ENCODE data around the gene SLC38A10.

SLC38A10 gene

DNA sequence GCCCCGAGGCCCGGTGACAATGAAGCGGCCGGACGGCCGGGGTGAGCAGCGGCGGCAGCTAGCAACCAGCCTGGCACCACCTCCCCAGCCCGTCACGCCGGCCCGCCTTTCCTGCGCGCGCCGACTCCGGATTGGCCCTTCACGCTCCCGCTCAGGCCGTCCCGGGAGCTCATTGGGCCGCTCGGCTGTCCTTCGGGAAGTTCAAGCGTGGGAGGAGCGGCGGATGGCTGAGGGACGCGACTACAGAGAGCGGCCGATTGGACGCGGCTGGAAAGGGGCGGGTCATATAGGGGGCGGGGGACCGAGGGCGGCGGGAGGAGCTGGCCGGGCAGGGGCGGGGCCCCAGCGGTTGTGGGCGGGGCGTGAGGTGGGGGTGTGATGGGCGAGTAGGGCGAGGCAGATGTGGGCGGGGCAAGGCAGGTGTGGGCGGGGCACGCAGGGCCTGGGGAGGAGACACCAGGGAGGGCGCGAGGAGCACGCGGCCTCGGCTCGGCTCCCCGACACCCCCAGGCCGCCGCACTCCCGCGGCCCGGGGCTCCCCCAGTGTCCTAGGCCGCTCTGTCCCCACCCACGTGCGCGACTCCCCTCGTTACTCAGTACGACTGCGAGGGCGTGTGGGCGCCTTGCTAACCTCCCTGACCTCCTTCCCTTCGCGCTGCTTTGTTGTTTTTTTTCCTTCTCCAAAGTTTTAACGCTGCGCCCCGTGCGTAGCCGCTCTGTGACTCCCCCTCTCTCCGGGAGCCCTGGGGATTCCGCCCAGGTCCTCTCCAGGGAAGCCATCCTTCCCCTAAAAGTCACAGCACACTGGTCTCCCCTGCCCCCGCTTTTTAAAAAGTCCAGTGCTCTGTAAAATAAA is 72.0 kb downstream of the SLC38A10 start, which contains the start of gene CEP131:
Gene CEP131, minus strand, starts transcription at position 60 of the 856 bp plus-strand sequence. CDS start 2,909 bp downstream, outside the sequence.
- DNase-seq, result peak; percentile 98

DNA sequence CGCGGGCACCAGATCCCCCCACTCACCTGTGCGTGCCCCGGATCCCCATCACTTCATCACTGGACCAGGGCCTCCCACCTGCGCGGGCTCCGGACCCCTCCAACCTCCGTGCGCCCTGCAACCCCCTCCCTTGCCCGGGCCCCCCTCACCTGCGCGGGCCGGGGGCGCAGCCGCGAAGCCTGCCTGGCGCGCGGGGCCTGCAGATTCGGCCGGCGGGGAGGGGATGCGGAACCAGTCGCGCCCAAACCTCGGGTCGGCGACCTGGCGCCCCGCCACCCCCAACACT is 72.5 kb downstream of the SLC38A10 start:
- no peak for DNase-seq

DNA sequence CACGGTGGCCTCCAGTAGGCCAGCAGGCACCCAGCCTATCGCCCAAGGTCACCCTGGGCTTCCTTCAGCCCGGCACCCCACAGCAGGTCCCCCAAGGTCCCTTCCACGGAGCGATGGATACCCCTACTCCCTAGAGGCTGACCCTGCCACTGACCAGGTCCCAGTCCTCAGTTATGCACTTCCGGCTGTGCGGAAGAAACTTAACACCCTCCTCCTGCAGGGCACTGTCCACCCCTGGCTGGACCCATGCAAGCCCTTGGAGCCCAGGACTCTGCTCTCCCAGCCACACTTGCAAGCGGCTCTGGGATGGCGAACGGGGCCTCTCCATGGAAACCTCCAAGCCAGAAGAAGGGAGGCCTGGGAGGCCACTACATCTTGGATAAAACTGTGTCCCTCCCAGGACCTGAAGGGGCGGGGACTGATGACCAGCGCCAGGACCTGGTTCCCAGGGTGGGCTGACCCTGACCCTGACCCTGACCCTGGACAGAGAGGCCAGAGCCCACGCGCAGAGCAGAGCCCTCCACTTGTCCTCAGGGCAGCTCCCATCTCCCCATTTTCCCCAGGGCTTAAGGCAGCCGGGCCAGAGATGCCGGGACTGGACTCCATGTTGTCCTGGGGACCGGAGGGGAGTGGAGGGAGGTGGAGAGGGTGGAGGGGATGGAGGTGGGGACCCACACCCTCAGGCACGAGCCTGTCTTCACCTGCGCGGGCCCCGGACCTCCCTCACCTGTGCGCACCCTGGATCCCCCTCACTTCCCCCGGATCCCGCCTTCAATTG is 73.1 kb downstream of the SLC38A10 start:
- DNase-seq, result no peak

DNA sequence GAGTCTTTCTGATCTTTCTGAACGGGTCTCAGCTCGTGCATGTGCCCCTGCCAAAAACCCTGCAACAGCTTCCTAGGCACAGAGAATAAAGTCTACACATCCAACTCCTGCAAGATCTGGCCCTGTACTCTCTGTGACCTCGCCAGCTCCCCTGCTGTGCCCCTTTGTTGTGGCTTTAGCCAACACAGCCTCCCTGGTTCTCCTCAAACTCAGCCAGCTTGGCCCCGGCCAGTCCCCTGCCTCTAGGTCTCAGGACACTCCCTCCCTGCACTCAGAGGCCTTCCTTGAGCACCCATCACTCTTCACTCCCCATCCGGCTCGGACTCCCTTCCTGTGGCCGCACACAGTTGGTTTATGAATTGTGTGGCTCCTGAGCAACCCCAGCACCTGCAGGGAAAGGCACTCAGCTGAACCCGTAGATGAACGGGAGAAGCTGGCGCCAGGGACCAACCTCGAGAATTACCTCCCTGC is 73.7 kb downstream of the SLC38A10 start:
- no peak for DNase-seq

DNA sequence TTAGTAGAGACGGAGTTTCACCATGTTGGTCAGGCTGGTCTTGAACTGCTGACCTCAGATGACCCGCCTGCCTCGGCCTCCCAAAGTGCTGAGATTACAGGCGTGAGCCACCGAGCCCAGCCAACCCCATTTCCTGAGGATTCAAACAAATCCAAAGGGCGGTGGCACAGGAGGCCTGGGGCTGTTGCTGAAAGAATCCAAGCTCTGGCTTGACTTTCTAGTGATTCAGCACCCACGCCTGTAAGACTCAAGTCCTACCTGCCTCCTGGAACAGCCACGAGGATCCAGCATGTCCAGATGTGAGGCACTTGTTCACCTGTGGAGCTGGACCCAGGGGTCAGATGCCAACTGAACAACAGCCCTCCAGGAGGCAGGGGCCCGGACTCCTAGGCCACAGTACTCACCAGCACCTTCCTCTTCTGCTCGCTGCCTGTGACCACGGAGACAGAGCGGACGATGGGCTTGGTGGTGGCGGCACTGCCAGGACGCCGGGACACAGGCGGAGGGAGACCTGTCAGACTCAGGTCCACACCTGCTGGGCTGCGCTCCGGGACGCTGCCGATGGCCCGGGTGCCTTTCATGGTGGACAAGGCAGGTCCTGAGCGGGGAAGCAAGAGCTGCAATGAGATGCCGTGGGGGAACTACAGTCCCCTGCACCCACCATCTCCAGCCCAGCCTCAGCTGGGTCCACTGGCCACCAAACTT is 75.5 kb downstream of the SLC38A10 start:
- no peak for DNase-seq

DNA sequence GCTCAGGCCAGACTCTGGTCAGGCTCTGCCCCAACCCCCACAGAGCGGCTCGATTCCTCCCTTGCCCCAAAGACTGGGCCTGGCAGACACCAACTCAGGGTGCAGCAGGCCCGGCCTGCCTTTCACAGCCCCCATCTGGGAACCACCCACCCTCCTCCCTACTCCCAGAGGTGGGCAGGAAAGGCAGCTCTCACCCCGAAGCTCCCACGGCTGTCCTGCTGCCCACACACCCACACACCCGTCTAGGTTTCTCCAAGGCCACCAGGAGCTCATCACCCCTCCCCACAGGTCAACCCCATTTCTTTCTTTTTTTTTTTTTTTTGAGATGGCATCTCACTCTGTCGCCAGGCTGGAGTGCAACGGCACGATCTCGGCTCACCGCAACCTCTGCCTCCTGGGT is 76.1 kb downstream of the SLC38A10 start:
- DNase-seq, result no peak

DNA sequence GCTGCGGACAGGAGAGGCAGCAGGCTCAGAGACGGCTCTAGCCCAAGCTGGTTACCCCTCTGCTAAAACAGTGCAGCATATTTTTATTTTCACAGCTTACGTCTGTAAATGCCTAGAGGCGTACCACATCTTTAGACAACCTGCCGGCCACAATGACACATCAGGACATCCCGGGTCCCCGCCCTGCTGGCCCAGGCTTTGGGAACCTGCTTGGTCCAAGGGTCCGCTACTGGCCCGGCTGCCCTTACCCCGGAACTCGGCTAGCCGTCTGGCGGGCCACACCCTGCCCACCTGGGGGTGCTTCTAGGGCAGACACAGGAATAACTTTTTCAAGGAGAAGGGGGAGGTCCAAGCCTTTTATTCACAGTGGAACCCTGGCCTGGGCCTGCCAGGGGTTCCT is 76.6 kb downstream of the SLC38A10 start:
- no peak for DNase-seq

DNA sequence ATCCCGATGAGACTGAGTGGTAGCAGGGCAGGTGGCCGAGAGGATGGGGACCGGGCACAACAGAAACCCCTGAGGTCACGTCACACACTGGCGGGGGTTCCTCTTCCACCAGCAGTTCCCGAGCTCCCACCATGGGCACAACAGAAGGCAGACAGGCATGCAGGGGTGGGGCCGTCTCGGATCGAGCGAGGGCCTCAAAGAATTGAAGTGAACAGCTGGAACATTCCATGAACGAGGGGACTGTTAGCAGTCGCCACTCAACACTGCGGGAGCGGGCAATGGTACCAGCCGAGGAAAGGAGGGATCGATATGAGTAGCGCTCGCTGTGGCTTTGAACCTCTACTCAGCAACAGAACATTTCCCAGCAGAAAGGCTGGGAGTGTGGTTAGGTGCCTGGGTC is 77.6 kb downstream of the SLC38A10 start:
- no peak for DNase-seq

DNA sequence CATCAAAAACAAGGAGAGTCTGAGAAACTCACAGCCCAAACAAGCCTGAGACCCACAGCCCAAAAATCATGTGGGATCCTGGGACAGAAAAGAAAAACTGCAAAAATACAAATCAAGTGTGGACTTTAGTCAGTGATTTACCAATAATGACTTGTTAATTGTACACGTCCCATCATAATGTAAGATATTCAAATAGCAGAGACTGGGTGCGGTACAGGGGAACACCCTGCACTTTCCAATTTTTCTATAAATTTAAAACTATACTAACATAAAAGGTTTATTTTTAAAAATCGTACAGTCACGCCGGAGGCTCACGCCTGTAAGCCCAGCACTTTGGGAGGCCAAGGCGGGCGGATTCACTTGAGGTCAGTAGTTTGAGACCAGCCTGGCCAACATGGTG is 81.1 kb downstream of the SLC38A10 start:
- DNase-seq, result no peak

DNA sequence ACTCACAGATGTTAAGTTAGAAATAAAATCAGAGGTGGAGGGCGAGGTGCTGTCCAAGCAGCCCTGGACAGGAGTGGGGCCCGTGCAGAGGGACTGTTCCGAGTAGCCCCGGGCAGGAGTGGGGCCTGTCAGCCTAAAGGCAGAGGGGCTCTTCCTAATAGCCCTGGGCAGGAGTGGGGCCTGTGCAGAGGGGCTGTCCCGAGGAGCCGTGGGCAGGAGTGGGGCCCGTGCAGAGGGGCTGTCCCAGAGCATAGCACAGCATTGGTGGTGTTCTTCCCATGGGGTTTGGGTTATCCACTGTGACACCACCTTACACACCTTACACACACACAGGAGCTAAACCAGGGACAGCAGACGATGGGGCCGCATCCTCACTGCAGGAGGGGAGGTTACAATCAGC is 82.7 kb downstream of the SLC38A10 start:
- no peak for DNase-seq

DNA sequence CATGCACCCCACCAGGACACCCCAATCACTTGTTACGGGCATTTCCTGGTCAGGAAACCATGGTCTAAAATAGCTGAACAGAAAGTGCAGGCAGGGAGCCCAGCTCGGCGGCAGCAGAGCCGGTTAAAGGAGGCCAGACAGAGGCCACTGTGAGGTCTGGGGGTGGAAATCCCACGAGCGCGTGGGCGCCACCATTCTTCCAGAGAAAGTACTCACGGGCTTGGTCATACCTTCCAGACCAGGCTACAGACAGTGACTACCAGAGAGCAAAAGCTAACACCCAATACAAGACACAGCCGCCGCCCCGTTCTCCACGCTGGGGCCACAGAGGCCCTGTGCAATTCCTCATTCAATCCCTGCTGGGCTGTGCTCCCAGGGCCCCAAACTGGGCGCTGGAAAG is 84.2 kb downstream of the SLC38A10 start:
- DNase-seq, result no peak

DNA sequence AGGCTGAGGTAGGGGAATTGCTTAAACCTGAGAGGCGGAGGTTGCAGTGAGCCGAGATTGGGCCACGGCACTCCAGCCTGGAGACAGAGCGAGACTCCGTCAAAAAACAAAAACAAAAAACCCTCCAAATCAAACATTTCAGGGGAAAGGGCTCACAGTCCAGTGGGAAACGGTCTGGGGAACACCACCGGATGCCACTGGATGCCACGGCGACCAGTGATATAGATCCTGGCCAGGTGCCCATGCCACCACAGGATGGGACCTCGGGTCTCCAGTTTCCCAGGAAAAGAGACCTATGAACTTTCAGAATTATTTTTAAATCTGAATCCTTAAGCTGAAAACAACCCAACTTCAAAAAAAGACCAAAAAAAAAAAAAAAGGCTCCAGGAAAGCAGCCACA is 84.6 kb downstream of the SLC38A10 start:
- no peak for DNase-seq

DNA sequence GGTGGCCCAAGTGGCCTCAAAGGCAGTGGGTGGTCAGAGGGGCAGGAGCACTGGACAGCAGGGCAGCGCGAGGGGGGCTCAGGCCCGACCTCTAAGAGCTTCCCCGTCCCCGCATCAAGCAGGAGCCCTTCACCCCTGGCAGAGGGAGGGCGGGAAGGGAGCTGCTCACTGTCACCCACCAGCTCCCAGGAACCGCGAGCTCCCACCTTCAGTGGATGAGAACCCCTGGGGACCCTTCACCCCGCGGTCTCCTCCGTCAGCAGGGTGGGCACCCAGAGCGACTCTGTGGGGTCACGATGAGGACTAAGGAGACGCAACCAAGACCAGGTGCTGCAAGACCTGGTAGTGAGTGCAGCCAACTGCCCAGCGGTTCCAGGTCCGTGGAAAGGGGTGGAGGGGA is 86.0 kb downstream of the SLC38A10 start:
- no peak for DNase-seq

DNA sequence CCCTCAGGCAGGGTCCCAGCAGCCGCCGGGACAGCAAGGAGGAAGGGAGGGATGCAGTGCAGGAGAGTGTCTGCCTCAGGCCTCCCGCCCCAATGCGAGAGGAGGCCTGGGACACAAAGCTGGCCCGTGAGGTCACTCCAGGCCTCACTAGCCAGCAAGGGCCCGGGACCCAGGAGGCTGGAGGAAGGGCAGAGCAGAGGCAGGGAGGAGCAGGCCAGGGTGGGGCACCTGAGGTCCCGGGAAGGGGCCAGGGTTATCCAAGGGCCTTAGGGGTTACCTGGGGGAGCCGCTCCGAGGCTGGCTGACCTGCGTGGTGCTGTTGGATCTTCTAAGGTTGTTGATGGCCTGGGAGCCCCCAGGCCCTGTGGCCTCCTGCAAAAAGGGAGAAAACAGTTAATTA is 86.5 kb downstream of the SLC38A10 start:
- no peak for DNase-seq

DNA sequence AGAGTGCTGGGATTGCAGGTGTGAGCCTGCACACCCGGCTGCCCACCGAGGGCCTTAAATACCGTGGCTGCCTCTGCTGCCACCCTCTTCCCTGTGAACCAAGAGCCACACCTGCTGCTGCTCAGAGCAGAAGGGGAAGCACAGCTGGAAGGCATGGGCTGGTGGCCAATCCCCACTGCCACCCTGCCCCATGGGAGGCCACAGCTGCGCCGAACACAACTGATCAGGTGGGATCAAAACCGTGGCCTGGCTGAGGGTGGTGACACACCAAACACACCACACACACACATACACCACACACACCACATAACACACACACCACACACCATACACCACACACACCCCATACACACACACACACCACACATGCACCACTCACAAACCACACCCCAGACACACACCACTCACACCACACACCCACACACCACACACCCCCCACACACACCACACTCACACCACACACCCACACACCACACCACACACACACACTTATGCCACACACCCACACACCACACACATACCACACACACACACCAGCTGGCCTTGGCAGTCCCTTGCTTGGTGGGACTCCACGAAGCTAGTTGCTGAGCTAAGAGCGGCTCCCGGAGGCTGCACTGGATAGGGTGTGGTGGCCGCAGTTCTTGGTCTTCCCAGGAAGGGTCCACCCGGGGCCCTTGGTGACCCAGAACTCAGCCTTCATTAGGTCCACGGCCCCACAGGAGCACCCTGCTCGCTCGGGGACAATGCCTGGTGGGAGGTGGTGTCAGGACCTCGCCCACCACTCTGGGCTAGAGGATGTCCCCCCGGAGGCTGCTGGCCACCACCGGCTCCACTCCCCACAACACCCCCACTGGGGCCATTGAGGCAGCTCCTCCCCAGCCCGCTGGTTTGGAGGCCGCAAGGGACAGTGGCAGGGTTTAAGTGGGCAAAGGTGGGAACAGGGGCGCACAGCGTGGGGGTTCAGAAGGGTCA is 87.2 kb downstream of the SLC38A10 start:
- no peak for DNase-seq

DNA sequence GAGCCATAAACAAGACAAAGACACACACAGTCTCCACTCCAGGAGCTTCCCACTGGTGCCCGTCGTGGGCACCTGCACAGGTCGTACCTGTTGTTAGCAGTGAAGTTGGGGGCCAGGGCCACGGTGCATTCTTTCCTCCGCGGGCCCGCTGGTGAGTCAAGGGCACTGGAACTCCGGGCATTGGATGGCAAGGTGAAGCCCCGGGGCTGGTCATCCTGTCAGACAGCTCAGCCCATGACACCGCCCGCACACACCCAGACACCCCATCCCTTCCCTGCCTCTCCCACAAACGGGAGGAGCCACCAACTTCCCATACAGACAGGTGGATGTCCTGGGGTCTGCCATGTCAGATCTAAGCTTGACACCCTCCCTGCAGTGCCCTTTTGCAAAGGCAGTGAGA is 88.5 kb downstream of the SLC38A10 start:
- DNase-seq, result no peak

DNA sequence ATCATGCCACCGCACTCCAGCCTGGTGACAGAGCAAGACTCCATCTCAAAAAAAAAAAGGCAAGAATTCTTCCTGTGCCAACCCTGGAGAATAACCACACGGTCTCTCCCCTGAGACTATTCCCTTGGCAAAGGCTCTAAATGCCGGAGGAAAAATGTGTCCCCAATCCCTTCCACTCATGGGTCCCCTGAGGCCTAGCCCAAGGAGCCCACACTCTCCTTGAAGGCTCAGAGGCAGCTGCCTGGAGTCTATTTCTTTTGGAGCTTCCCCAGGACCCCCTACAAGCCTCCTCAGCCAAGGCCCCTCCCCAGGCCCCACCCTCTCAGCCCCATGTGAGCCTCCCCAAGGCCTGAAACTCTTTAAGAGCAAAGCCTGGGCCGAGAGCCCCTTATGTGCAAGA is 88.9 kb downstream of the SLC38A10 start:
- DNase-seq, result no peak

DNA sequence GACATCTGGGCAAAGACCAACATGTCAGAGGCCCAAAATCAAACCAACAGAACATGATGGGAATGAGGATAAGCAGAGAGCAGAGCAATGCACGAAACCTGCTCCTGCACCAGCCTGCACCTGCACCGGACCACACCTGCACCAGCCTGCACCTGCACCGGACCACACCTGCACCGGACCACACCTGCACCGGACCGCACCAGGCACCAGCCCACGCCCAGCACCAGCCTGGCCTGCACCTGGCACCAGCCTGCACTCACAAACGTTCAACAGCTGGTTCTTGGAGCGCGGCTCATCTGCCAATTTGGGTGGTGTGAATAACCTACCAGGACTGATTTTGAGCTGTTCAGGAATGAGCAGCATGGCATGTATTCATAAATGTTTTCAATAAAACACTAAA is 90.5 kb downstream of the SLC38A10 start:
- DNase-seq, result no peak

DNA sequence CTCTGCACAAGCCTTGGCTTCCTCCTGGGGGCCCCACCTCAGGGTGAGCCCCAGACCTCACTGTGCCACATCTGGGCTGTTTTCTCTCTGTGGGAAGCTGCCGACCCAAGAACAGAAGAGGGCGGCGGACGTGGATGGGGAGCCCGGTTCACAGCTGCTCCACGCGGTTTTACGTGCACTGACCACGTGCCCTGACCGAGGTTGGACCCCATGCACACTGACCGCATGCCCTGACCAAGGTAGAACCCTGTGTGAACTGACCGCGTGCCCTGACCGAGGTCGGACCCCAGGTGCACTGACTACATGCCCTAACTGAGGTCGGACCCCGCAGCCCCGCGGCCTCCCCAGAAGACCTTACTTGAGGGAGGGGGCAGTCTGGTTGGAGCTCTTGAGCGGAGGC is 92.0 kb downstream of the SLC38A10 start:
- DNase-seq, result no peak

DNA sequence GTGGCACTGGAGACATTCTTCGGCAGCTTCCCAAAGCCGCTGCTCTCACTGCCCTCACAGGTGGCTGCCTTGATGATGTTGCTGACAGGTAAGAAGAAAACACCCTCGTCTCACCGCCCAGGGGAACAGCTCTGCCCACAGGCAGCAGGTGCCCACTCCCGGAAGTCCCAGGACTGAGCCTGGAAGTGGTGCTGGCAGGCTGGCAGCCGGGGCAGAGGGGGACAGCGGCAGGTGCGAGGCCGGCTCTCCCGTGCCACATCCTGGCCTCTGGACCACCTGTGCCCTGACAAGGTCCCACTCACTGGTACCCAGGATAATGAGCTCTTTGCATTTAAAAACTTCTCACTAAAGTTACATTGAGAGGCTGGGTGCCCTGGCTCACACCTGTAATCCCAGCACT is 92.8 kb downstream of the SLC38A10 start:
- no peak for DNase-seq

DNA sequence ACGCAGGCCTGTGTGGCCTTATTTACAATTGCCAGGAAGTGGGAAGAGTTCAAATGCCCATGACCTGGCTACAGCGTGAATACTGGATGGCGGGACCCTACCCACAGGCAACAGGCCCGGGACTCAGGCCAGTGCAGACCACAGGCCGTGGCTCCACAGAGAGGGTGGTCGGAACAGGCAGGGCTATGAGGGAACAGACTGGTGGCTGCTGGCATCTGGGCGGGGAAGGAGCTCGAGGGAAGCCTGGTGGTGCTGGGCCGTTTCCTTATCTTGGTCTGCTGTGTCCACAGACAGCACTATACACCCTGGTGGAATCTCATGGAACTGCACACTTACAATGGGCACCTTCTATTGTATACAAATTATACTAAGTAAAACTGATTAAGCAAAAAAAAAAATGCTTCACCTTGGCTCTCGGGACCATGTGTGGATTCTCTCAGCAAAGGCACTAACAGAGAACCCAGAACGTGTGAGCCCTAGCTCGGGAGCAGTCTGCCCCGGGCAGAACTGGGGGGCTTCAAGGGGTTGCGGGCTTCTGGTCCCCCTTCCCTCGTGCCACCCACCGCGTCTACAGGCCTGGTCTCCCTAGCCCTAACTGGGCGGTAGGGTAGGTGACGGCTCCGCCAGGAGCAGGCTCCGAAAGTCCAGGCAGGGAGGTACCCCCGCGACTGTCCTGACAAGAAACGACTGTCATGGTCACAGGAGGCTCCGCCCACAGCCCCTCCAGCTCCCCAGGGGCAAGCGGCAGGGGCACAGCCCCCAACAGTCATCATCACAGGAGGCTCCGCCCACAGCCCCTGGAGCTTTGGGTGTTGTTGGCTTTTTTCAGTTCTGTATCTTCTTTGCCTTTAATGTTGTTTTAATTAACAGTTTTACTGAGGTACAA is 94.2 kb downstream of the SLC38A10 start:
- no peak for DNase-seq
